HG02588 (cell line): ENCODE data around the gene PRDM16.

Source experiments
- ATAC-seq: cut with Tn5 transposase; IDR thresholded peaks from one replicate; pipeline ENCODE4 v1.9.1; 2021; ENCODE audit warnings: mild to moderate bottlenecking, moderate library complexity; ENCODE audit not compliant: unreplicated experiment

Gene PRDM16

GRCh38 chr1:3250624-3251023 is 181.6 kb downstream of the PRDM16 start:
- ATAC-seq = no peak

GRCh38 chr1:3251099-3251806 is 182.2 kb downstream of the PRDM16 start:
- ATAC-seq = no peak

- no peak for ATAC-seq
These were observed 182.9 kb downstream of the PRDM16 start for GRCh38 chr1:3251807-3252428.

GRCh38 chr1:3255680-3256079 is 186.7 kb downstream of the PRDM16 start:
- ATAC-seq = no peak

- ATAC-seq = no peak
These were observed 188.8 kb downstream of the PRDM16 start for GRCh38 chr1:3257788-3258187.

- ATAC-seq = no peak
These were observed 189.5 kb downstream of the PRDM16 start for GRCh38 chr1:3258386-3259003.

GRCh38 chr1:3259020-3259419 is 190.0 kb downstream of the PRDM16 start:
- no peak for ATAC-seq

- ATAC-seq = no peak
These were observed 192.3 kb downstream of the PRDM16 start for GRCh38 chr1:3261007-3261968.

GRCh38 chr1:3261969-3262579 is 193.1 kb downstream of the PRDM16 start:
- ATAC-seq = no peak

GRCh38 chr1:3262681-3263286 is 193.8 kb downstream of the PRDM16 start:
- ATAC-seq = no peak

GRCh38 chr1:3263790-3264189 is 194.8 kb downstream of the PRDM16 start:
- no peak for ATAC-seq

GRCh38 chr1:3264456-3264855 is 195.5 kb downstream of the PRDM16 start:
- no peak for ATAC-seq

GRCh38 chr1:3265835-3266805 is 197.1 kb downstream of the PRDM16 start:
- ATAC-seq = no peak

GRCh38 chr1:3266870-3267549 is 198.0 kb downstream of the PRDM16 start:
- no peak for ATAC-seq

- ATAC-seq = no peak
These were observed 198.7 kb downstream of the PRDM16 start for GRCh38 chr1:3267550-3268270.

GRCh38 chr1:3268281-3268680 is 199.3 kb downstream of the PRDM16 start:
- ATAC-seq = no peak

- no peak for ATAC-seq
These were observed 201.6 kb downstream of the PRDM16 start for GRCh38 chr1:3270403-3271245.
